HEK293 (cell line): Measurements from ENCODE around the gene DUSP6.

Experiments
- FEZF1 ChIP-seq: fragments of 450-650 bp; formaldehyde crosslinking; IDR thresholded peaks from 2 replicates; pipeline ENCODE4 v1.5.1; 2016; ENCODE audit warnings: missing biosample characterization, missing genetic modification characterization
- GLI4 ChIP-seq: fragments of 450-650 bp; formaldehyde crosslinking; IDR thresholded peaks from 2 replicates; pipeline ENCODE4 v1.5.1; 2016; ENCODE audit warnings: missing biosample characterization, missing genetic modification characterization
- KLF1 ChIP-seq: fragments of 450-650 bp; formaldehyde crosslinking; IDR thresholded peaks from 2 replicates; pipeline ENCODE4 v1.5.1; 2016; ENCODE audit warnings: missing biosample characterization, missing genetic modification characterization
- KLF16 ChIP-seq: fragments of 450-650 bp; formaldehyde crosslinking; IDR thresholded peaks from 2 replicates; pipeline ENCODE4 v1.5.1; 2017; ENCODE audit warnings: missing biosample characterization, missing genetic modification characterization
- MYNN ChIP-seq: fragments of 450-650 bp; formaldehyde crosslinking; IDR thresholded peaks from 2 replicates; pipeline ENCODE4 v1.5.1; 2016; ENCODE audit warnings: missing biosample characterization, missing genetic modification characterization, borderline replicate concordance
- MZF1 ChIP-seq: fragments of 450-650 bp; formaldehyde crosslinking; IDR thresholded peaks from 2 replicates; pipeline ENCODE4 v1.5.1; 2017; ENCODE audit warnings: missing biosample characterization, missing genetic modification characterization, borderline replicate concordance
- OVOL3 ChIP-seq: fragments of 450-650 bp; formaldehyde crosslinking; IDR thresholded peaks from 2 replicates; pipeline ENCODE4 v1.5.1; 2016; ENCODE audit warnings: missing biosample characterization, missing genetic modification characterization
- SP3 ChIP-seq: fragments of 450-650 bp; formaldehyde crosslinking; IDR thresholded peaks from 2 replicates; pipeline ENCODE4 v1.5.1; 2016; ENCODE audit warnings: missing biosample characterization, missing genetic modification characterization
- SP7 ChIP-seq: fragments of 450-650 bp; formaldehyde crosslinking; IDR thresholded peaks from 2 replicates; pipeline ENCODE4 v1.5.1; 2016; ENCODE audit warnings: missing biosample characterization, missing genetic modification characterization
- TCF7L2 ChIP-seq: IDR thresholded peaks from 2 replicates; pipeline ENCODE4 v1.6.1; 2011; ENCODE audit warnings: low read depth, mild to moderate bottlenecking, inconsistent platforms, low read length, moderate library complexity, borderline replicate concordance
- YY1 ChIP-seq: fragments of 450-650 bp; formaldehyde crosslinking; IDR thresholded peaks from 2 replicates; pipeline ENCODE4 v1.5.1; 2018; ENCODE audit warnings: missing biosample characterization, missing genetic modification characterization
- ZBTB17 ChIP-seq: fragments of 450-650 bp; formaldehyde crosslinking; IDR thresholded peaks from 2 replicates; pipeline ENCODE4 v1.5.1; 2016; ENCODE audit warnings: missing biosample characterization, missing genetic modification characterization
- ZNF138 ChIP-seq: fragments of 450-650 bp; formaldehyde crosslinking; IDR thresholded peaks from 2 replicates; pipeline ENCODE4 v1.5.1; 2016; ENCODE audit warnings: missing biosample characterization, missing genetic modification characterization, borderline replicate concordance
- ZNF175 ChIP-seq: fragments of 450-650 bp; formaldehyde crosslinking; IDR thresholded peaks from 2 replicates; pipeline ENCODE4 v1.5.1; 2016; ENCODE audit warnings: missing biosample characterization, missing genetic modification characterization
- ZNF211 ChIP-seq: fragments of 450-650 bp; formaldehyde crosslinking; IDR thresholded peaks from 2 replicates; pipeline ENCODE4 v1.5.1; 2016; ENCODE audit warnings: low read depth, missing biosample characterization, missing genetic modification characterization
- ZNF223 ChIP-seq: fragments of 450-650 bp; formaldehyde crosslinking; IDR thresholded peaks from 2 replicates; pipeline ENCODE4 v1.5.1; 2016; ENCODE audit warnings: missing biosample characterization, missing genetic modification characterization
- ZNF24 ChIP-seq: fragments of 450-650 bp; formaldehyde crosslinking; IDR thresholded peaks from 2 replicates; pipeline ENCODE4 v1.5.1; 2016; ENCODE audit warnings: missing biosample characterization, missing genetic modification characterization
- ZNF292 ChIP-seq: fragments of 450-650 bp; formaldehyde crosslinking; IDR thresholded peaks from 2 replicates; pipeline ENCODE4 v1.5.1; 2016; ENCODE audit warnings: low read depth, missing biosample characterization, missing genetic modification characterization, borderline replicate concordance
- ZNF311 ChIP-seq: fragments of 450-650 bp; formaldehyde crosslinking; IDR thresholded peaks from 2 replicates; pipeline ENCODE4 v1.5.1; 2017; ENCODE audit warnings: missing biosample characterization, missing genetic modification characterization, borderline replicate concordance
- ZNF341 ChIP-seq: fragments of 450-650 bp; formaldehyde crosslinking; IDR thresholded peaks from 2 replicates; pipeline ENCODE4; 2016; ENCODE audit warnings: low read depth, missing biosample characterization, missing genetic modification characterization
- ZNF37A ChIP-seq: fragments of 450-650 bp; IDR thresholded peaks from 2 replicates; pipeline ENCODE4 v1.5.1; 2018; ENCODE audit warnings: missing biosample characterization, missing genetic modification characterization
- ZNF473 ChIP-seq: fragments of 450-650 bp; formaldehyde crosslinking; IDR thresholded peaks from 2 replicates; pipeline ENCODE4 v1.5.1; 2017; ENCODE audit warnings: missing biosample characterization, missing genetic modification characterization
- ZNF510 ChIP-seq: fragments of 450-650 bp; formaldehyde crosslinking; IDR thresholded peaks from 2 replicates; pipeline ENCODE4 v1.5.1; 2018; ENCODE audit warnings: mild to moderate bottlenecking, missing genetic modification characterization, missing biosample characterization; ENCODE audit not compliant: insufficient replicate concordance
- ZNF544 ChIP-seq: fragments of 450-650 bp; formaldehyde crosslinking; IDR thresholded peaks from 2 replicates; pipeline ENCODE4 v1.5.0; 2017; ENCODE audit warnings: missing biosample characterization, missing genetic modification characterization
- ZNF623 ChIP-seq: fragments of 450-650 bp; formaldehyde crosslinking; IDR thresholded peaks from 2 replicates; pipeline ENCODE4 v1.5.1; 2016; ENCODE audit warnings: missing biosample characterization, missing genetic modification characterization
- ZNF670 ChIP-seq: fragments of 450-650 bp; formaldehyde crosslinking; IDR thresholded peaks from 2 replicates; pipeline ENCODE4 v1.5.1; 2016; ENCODE audit warnings: missing biosample characterization, missing genetic modification characterization, low read depth
- ZNF747 ChIP-seq: fragments of 450-650 bp; formaldehyde crosslinking; IDR thresholded peaks from 2 replicates; pipeline ENCODE4 v1.5.1; 2016; ENCODE audit warnings: missing biosample characterization, missing genetic modification characterization
- ZNF768 ChIP-seq: fragments of 450-650 bp; formaldehyde crosslinking; IDR thresholded peaks from 2 replicates; pipeline ENCODE4 v1.5.1; 2018; ENCODE audit warnings: missing biosample characterization, mild to moderate bottlenecking, missing genetic modification characterization
- ZNF785 ChIP-seq: fragments of 450-650 bp; formaldehyde crosslinking; IDR thresholded peaks from 2 replicates; pipeline ENCODE4 v1.5.1; 2016; ENCODE audit warnings: missing biosample characterization, missing genetic modification characterization
- ZXDB ChIP-seq: fragments of 450-650 bp; formaldehyde crosslinking; IDR thresholded peaks from 2 replicates; pipeline ENCODE4 v1.5.1; 2016; ENCODE audit warnings: missing biosample characterization, missing genetic modification characterization
- TF ChIP-seq, protein P1 (sequence below): fragments of 450-650 bp; formaldehyde crosslinking; IDR thresholded peaks from 2 replicates; pipeline ENCODE4 v1.5.1; 2016; ENCODE audit warnings: missing biosample characterization, missing genetic modification characterization
- TF ChIP-seq, protein P2 (sequence below): fragments of 450-650 bp; formaldehyde crosslinking; IDR thresholded peaks from 2 replicates; pipeline ENCODE4; 2016; ENCODE audit warnings: missing biosample characterization, missing genetic modification characterization
- TF ChIP-seq, protein P3 (sequence below): sonication (generic); formaldehyde crosslinking; IDR thresholded peaks from 2 replicates; pipeline ENCODE4 v1.8.1; 2022; ENCODE audit warnings: mild to moderate bottlenecking, moderate library complexity, missing genetic modification reagents
- TF ChIP-seq, protein P4 (sequence below): fragments of 450-650 bp; formaldehyde crosslinking; IDR thresholded peaks from 2 replicates; pipeline ENCODE4 v1.5.1; 2016; ENCODE audit warnings: missing biosample characterization, missing genetic modification characterization
- TF ChIP-seq, protein P5 (sequence below): fragments of 450-650 bp; formaldehyde crosslinking; IDR thresholded peaks from 2 replicates; pipeline ENCODE4 v1.5.1; 2016; ENCODE audit warnings: missing biosample characterization, missing genetic modification characterization

Gene DUSP6

DNA sequence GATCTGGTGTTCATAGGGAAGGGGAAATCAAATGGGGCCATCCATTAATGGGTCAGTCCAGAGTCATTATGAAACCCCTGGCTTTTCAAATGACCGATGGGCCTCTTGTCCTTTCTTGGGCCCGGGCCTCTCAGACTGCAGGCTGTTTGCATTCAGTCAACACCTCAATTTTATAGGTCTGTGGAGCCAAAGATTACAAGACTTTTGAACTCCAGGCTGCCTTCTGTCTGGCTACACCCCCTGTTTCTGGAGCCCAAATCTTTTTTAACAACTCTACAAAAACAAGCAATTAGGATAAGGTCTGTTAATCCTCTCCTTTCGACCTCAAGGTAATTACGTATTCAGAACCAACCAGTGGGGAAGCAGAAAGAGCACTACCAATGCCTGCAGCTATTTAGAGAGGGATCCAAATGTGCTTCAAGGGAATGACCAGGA is 35.6 kb downstream of the DUSP6 start (continued):
- no peak for TF ChIP-seq ZNF341 (tag by site-specific recombination)
- TF ChIP-seq KLF16 (tag by site-specific recombination): no peak
- no peak for TF ChIP-seq ZNF510 (tag by site-specific recombination)
- no peak for TF ChIP-seq ZNF623 (tag by site-specific recombination)
- TF ChIP-seq SP7 (tag by site-specific recombination): no peak
- TF ChIP-seq SP3: no peak
- no peak for TF ChIP-seq ZNF138 (tag by site-specific recombination)
- TF ChIP-seq ZNF785 (tag by site-specific recombination): no peak
- no peak for TF ChIP-seq ZNF292 (tag by site-specific recombination)
- TF ChIP-seq ZNF311: no peak
- TF ChIP-seq, protein P1, sequence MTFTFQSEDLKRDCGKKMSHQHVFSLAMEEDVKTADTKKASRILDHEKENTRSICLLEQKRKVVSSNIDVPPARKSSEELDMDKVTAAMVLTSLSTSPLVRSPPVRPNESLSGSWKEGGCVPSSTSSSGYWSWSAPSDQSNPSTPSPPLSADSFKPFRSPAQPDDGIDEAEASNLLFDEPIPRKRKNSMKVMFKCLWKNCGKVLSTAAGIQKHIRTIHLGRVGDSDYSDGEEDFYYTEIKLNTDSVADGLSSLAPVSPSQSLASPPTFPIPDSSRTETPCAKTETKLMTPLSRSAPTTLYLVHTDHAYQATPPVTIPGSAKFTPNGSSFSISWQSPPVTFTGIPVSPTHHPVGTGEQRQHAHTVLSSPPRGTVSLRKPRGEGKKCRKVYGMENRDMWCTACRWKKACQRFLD: no peak
- TF ChIP-seq, protein P2, sequence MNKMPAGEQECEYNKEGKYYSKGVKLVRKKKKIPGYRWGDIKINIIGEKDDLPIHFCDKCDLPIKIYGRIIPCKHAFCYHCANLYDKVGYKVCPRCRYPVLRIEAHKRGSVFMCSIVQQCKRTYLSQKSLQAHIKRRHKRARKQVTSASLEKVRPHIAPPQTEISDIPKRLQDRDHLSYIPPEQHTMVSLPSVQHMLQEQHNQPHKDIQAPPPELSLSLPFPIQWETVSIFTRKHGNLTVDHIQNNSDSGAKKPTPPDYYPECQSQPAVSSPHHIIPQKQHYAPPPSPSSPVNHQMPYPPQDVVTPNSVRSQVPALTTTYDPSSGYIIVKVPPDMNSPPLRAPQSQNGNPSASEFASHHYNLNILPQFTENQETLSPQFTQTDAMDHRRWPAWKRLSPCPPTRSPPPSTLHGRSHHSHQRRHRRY (tag by site-specific recombination): no peak
- TF ChIP-seq, protein P3, sequence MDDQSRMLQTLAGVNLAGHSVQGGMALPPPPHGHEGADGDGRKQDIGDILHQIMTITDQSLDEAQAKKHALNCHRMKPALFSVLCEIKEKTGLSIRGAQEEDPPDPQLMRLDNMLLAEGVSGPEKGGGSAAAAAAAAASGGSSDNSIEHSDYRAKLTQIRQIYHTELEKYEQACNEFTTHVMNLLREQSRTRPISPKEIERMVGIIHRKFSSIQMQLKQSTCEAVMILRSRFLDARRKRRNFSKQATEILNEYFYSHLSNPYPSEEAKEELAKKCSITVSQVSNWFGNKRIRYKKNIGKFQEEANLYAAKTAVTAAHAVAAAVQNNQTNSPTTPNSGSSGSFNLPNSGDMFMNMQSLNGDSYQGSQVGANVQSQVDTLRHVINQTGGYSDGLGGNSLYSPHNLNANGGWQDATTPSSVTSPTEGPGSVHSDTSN (CRISPR knock-in tag): no peak
- TF ChIP-seq ZNF768 (tag by site-specific recombination): no peak
- no peak for TF ChIP-seq OVOL3 (tag by site-specific recombination)
- TF ChIP-seq ZNF544 (tag by site-specific recombination): no peak
- no peak for TF ChIP-seq ZNF670 (tag by site-specific recombination)
- TF ChIP-seq, protein P4, sequence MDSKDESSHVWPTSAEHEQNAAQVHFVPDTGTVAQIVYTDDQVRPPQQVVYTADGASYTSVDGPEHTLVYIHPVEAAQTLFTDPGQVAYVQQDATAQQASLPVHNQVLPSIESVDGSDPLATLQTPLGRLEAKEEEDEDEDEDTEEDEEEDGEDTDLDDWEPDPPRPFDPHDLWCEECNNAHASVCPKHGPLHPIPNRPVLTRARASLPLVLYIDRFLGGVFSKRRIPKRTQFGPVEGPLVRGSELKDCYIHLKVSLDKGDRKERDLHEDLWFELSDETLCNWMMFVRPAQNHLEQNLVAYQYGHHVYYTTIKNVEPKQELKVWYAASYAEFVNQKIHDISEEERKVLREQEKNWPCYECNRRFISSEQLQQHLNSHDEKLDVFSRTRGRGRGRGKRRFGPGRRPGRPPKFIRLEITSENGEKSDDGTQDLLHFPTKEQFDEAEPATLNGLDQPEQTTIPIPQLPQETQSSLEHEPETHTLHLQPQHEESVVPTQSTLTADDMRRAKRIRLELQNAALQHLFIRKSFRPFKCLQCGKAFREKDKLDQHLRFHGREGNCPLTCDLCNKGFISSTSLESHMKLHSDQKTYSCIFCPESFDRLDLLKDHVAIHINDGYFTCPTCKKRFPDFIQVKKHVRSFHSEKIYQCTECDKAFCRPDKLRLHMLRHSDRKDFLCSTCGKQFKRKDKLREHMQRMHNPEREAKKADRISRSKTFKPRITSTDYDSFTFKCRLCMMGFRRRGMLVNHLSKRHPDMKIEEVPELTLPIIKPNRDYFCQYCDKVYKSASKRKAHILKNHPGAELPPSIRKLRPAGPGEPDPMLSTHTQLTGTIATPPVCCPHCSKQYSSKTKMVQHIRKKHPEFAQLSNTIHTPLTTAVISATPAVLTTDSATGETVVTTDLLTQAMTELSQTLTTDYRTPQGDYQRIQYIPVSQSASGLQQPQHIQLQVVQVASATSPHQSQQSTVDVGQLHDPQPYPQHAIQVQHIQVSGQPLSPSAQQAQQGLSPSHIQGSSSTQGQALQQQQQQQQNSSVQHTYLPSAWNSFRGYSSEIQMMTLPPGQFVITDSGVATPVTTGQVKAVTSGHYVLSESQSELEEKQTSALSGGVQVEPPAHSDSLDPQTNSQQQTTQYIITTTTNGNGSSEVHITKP (tag by site-specific recombination): peak; percentile 82
- no peak for TF ChIP-seq KLF1 (tag by site-specific recombination)
- TF ChIP-seq, protein P5, sequence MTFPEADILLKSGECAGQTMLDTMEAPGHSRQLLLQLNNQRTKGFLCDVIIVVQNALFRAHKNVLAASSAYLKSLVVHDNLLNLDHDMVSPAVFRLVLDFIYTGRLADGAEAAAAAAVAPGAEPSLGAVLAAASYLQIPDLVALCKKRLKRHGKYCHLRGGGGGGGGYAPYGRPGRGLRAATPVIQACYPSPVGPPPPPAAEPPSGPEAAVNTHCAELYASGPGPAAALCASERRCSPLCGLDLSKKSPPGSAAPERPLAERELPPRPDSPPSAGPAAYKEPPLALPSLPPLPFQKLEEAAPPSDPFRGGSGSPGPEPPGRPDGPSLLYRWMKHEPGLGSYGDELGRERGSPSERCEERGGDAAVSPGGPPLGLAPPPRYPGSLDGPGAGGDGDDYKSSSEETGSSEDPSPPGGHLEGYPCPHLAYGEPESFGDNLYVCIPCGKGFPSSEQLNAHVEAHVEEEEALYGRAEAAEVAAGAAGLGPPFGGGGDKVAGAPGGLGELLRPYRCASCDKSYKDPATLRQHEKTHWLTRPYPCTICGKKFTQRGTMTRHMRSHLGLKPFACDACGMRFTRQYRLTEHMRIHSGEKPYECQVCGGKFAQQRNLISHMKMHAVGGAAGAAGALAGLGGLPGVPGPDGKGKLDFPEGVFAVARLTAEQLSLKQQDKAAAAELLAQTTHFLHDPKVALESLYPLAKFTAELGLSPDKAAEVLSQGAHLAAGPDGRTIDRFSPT (tag by site-specific recombination): no peak
- no peak for TF ChIP-seq ZNF473 (tag by site-specific recombination)
- no peak for TF ChIP-seq YY1 (tag by site-specific recombination)
- TF ChIP-seq GLI4 (tag by site-specific recombination): no peak
- no peak for TF ChIP-seq ZXDB
- no peak for TF ChIP-seq ZNF747 (tag by site-specific recombination)
- no peak for TF ChIP-seq MYNN
- TF ChIP-seq ZNF24 (tag by site-specific recombination): no peak
- no peak for TF ChIP-seq ZBTB17 (tag by site-specific recombination)
- TF ChIP-seq ZNF223: no peak
- peak; percentile 86 for TF ChIP-seq TCF7L2
- TF ChIP-seq ZNF175: no peak
- no peak for TF ChIP-seq ZNF211
- no peak for TF ChIP-seq ZNF37A (tag by site-specific recombination)
- peak; percentile 95; the same call in 1 of the 2 replicates for TF ChIP-seq MZF1 (tag by site-specific recombination)
- peak; percentile 79 for TF ChIP-seq FEZF1
